ENCODE data around the gene IFNLR1.

The IFNLR1 gene

GRCh38 chr1:24147194-24147593 lies 39.9 kb downstream of the IFNLR1 start:
- DNase-seq, result no peak

- no peak for DNase-seq
These were observed 44.2 kb downstream of the IFNLR1 start, which contains the start of gene IL22RA1 for GRCh38 chr1:24142546-24143534. Gene IL22RA1, minus strand, starts transcription at chr1:24143140. Its CDS starts 58 bp downstream, at chr1:24143082.

- DNase-seq, result no peak
These were observed 45.6 kb downstream of the IFNLR1 start for GRCh38 chr1:24141311-24141997.

GRCh38 chr1:24140741-24141181 lies 46.3 kb downstream of the IFNLR1 start:
- no peak for DNase-seq

- no peak for DNase-seq
These were observed 47.2 kb downstream of the IFNLR1 start for GRCh38 chr1:24139841-24140425.

GRCh38 chr1:24139222-24139489 lies 47.9 kb downstream of the IFNLR1 start:
- no peak for DNase-seq

- no peak for DNase-seq
These were observed 48.4 kb downstream of the IFNLR1 start for GRCh38 chr1:24138476-24139221.

GRCh38 chr1:24136956-24137539 lies 50.0 kb downstream of the IFNLR1 start:
- DNase-seq, result no peak

GRCh38 chr1:24134376-24134775 lies 52.7 kb downstream of the IFNLR1 start:
- no peak for DNase-seq

GRCh38 chr1:24133819-24134218 lies 53.3 kb downstream of the IFNLR1 start:
- DNase-seq, result no peak

GRCh38 chr1:24130385-24130784 lies 56.7 kb downstream of the IFNLR1 start:
- DNase-seq, result no peak

- DNase-seq, result no peak
These were observed 59.2 kb downstream of the IFNLR1 start for GRCh38 chr1:24127801-24128363.

GRCh38 chr1:24127134-24127800 lies 59.8 kb downstream of the IFNLR1 start:
- no peak for DNase-seq

GRCh38 chr1:24126672-24127023 lies 60.4 kb downstream of the IFNLR1 start:
- DNase-seq, result no peak

- no peak for DNase-seq
These were observed 60.9 kb downstream of the IFNLR1 start for GRCh38 chr1:24126018-24126671.

GRCh38 chr1:24125456-24125855 lies 61.6 kb downstream of the IFNLR1 start:
- DNase-seq, result no peak

- no peak for DNase-seq
These were observed 62.1 kb downstream of the IFNLR1 start for GRCh38 chr1:24124980-24125379.

- DNase-seq, result no peak
These were observed 63.5 kb downstream of the IFNLR1 start for GRCh38 chr1:24123611-24124010.

- DNase-seq, result no peak
These were observed 64.3 kb downstream of the IFNLR1 start for GRCh38 chr1:24122776-24123175.

- DNase-seq, result no peak
These were observed 65.7 kb downstream of the IFNLR1 start for GRCh38 chr1:24121406-24121805.

- no peak for DNase-seq
These were observed 66.1 kb downstream of the IFNLR1 start for GRCh38 chr1:24120965-24121364.
